ENCODE data around the gene CFAP119. TPM values are rescaled to one million over a fixed set of nuclear protein-coding genes. Genes with fewer than 3 reads are reported as not detected.

CFAP119 gene
- total and polyA plus RNA-seq, 10 of the 15 experiments (the other 5 are each of a cell fraction or from before 2014, with no cell fraction given): 2.2 to 9.4 (median 4.3) TPM

DNA sequence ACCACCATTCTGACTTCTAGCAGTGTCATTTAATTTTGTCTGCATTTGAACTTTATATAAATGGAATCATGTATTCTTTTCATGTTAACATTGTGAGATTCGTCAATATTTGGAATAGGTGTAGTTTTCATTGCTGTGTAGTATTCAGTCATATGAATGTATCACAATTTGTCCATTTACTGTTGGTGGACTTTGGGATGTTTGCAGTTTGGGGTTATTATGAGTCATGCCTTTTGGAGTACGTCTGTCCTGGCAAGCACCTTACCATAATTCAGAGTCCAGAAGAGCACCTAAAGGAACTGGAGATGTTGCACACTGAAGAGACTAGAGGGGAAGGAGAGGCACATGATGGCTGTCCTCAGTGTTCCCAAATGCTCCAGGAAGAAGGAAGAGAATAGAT is 16.8 kb downstream of the CFAP119 start:
- H3K4me2 ChIP-seq (ENCODE audit: control insufficient read depth, insufficient read depth): no peak overlapping the region
- no peak overlapping the region for H3K4me3 ChIP-seq
- DNase-seq (ENCODE audit: low read depth, low spot score): no peak
- H2AFZ ChIP-seq (ENCODE audit: control insufficient read depth, low read depth, low read length): no peak overlapping the region
- H3K9me3 ChIP-seq (replicated peaks; ENCODE audit: control insufficient read depth, insufficient read depth, low read length): no peaks in the 10 kb centered on the region
- peaks cover 0 to 10% of the 10 kb centered on the region in 2 experiments; a peak in 2 of 4 replicates for H3K36me3 ChIP-seq (ENCODE audit: control insufficient read depth in 2 of 2, insufficient read depth in 2 of 2, low read length in 1 of 2)
- no peak overlapping the region for H3K9ac ChIP-seq (ENCODE audit: control insufficient read depth, insufficient read depth, low read length)
- SMC1A ChIA-PET (ENCODE audit: uncharacterized antibody, unreplicated experiment): no interaction called here
- no peak for ATAC-seq
- peaks cover 13% of the 10 kb centered on the region for H3K79me2 ChIP-seq (ENCODE audit: control insufficient read depth, insufficient read depth, low read length)
- no peak overlapping the region for H3K27ac ChIP-seq (ENCODE audit: control insufficient read depth, insufficient read depth)
- intact Hi-C loops (cut with micrococcal nuclease; ENCODE audit: unreplicated experiment) (no loop called here), in situ Hi-C loops (cut with MboI) (no loop called here)
- TF ChIP-seq MXI1 (IDR thresholded peaks at IDR 0.05; ENCODE audit: low read depth, low read length) (no peak), ZNF24 (IDR thresholded peaks at IDR 0.05) (no peak), POLR2AphosphoS2 (IDR thresholded peaks at IDR 0.05; ENCODE audit: low read depth, low read length) (no peak), EED (IDR thresholded peaks at IDR 0.05; ENCODE audit: low read depth) (no peak), MTA2 (IDR thresholded peaks at IDR 0.05; ENCODE audit: low read depth) (no peak), PAX8 (IDR thresholded peaks at IDR 0.05) (no peak), SRF (IDR thresholded peaks at IDR 0.05; ENCODE audit: low read depth in 2 of 2, low read length in 2 of 2) (no peak)
- TF ChIP-seq, protein P1, sequence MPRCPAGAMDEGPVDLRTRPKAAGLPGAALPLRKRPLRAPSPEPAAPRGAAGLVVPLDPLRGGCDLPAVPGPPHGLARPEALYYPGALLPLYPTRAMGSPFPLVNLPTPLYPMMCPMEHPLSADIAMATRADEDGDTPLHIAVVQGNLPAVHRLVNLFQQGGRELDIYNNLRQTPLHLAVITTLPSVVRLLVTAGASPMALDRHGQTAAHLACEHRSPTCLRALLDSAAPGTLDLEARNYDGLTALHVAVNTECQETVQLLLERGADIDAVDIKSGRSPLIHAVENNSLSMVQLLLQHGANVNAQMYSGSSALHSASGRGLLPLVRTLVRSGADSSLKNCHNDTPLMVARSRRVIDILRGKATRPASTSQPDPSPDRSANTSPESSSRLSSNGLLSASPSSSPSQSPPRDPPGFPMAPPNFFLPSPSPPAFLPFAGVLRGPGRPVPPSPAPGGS (IDR thresholded peaks at IDR 0.05; ENCODE audit: borderline replicate concordance, insufficient read depth, low read depth, low read length, poor library complexity, severe bottlenecking): no peak
- RAD21 ChIA-PET (ENCODE audit: unreplicated experiment): no interaction called here
- no peaks in the 10 kb centered on the region; the same call in 1 of the 2 replicates for H4K20me1 ChIP-seq (ENCODE audit: control insufficient read depth, insufficient read depth)
- H3K4me1 ChIP-seq (ENCODE audit: control insufficient read depth, insufficient read depth, low read length): peaks cover 6% of the 10 kb centered on the region
- no TSS peak for BruUV-seq (replicated peaks)
- CTCF ChIA-PET: interaction anchor here (1.5 kb wide), 1 partner anchor 156 kb away, joined by 3 read pairs; no protein-coding TSS in a partner anchor
- POLR2A ChIA-PET: no interaction called here
- no peaks in the 10 kb centered on the region for H3K27me3 ChIP-seq (replicated peaks in 1 of 2; ENCODE audit: control insufficient read depth in 2 of 2, insufficient read depth in 2 of 2, low read length in 1 of 2)
- no peak for FAIRE-seq
- WGBS (ENCODE audit: insufficient coverage, insufficient replicate concordance, low lambda C conversion rate, missing lambda C conversion rate): 81% methylated on average over 2 of the region's 2 CpGs

All from GM12878 (cell line).